ENCODE results near the gene HLA-A.
A peak's percentile ranks its signal among the peaks of the same experiment; 100 is the strongest.

The HLA-A gene

GRCh38 chr6:29935273-29935955, 6.9 kb upstream of the HLA-A start:
- no peak for DNase-seq

GRCh38 chr6:29938746-29939508, 3.4 kb upstream of the HLA-A start:
- DNase-seq, result no peak

GRCh38 chr6:29941016-29941415, 1.3 kb upstream of the HLA-A start:
- DNase-seq, result peak; percentile 37

GRCh38 chr6:29941471-29941870, 861 bp upstream of the HLA-A start:
- DNase-seq, result peak; percentile 35

- no peak for DNase-seq
Observed at GRCh38 chr6:29941916-29942274, 437 bp upstream of the HLA-A start.

GRCh38 chr6:29943053-29943966, 978 bp downstream of the HLA-A start:
- DNase-seq, result no peak

GRCh38 chr6:29945281-29945820, 3.0 kb downstream of the HLA-A start:
- no peak for DNase-seq

GRCh38 chr6:29946223-29947076, 4.1 kb downstream of the HLA-A start:
- DNase-seq, result no peak

- peak; percentile 38 for DNase-seq
Observed at GRCh38 chr6:29947077-29947980, 5.0 kb downstream of the HLA-A start.

GRCh38 chr6:29948277-29948676, 5.9 kb downstream of the HLA-A start:
- no peak for DNase-seq

- no peak for DNase-seq
Observed at GRCh38 chr6:29949934-29950333, 7.6 kb downstream of the HLA-A start.

- DNase-seq, result no peak
Observed at GRCh38 chr6:29951882-29952281, 9.6 kb downstream of the HLA-A start.

GRCh38 chr6:29953001-29953441, 10.7 kb downstream of the HLA-A start:
- DNase-seq, result peak; percentile 89

- DNase-seq, result peak; percentile 37
Observed at GRCh38 chr6:29953686-29954085, 11.4 kb downstream of the HLA-A start.

- DNase-seq, result no peak
Observed at GRCh38 chr6:29954272-29954671, 11.9 kb downstream of the HLA-A start.

GRCh38 chr6:29955783-29956182, 13.5 kb downstream of the HLA-A start:
- peak; percentile 34 for DNase-seq

- no peak for DNase-seq
Observed at GRCh38 chr6:29956518-29956917, 14.2 kb downstream of the HLA-A start.

- no peak for DNase-seq
Observed at GRCh38 chr6:29958046-29958445, 15.7 kb downstream of the HLA-A start.

GRCh38 chr6:29958921-29959320, 16.6 kb downstream of the HLA-A start:
- DNase-seq, result no peak

- DNase-seq, result no peak
Observed at GRCh38 chr6:29959467-29959866, 17.1 kb downstream of the HLA-A start.

- DNase-seq, result no peak
Observed at GRCh38 chr6:29961966-29962365, 19.6 kb downstream of the HLA-A start.
